H1 (cell line): Measurements from ENCODE around the gene FDXACB1. TPM values are rescaled to one million over a fixed set of nuclear protein-coding genes. Genes with fewer than 3 reads are reported as not detected.

Source experiments
- CTCF ChIA-PET: fragments of 300-600 bp; sonication (Branson Sonifier 250); formaldehyde crosslinking; loops from one replicate; lab custom pipeline; 2021; ENCODE audit not compliant: partially characterized antibody; lab: Charles Lee
- POLR2A ChIA-PET: fragments of 300-600 bp; sonication (Branson Sonifier 250); formaldehyde crosslinking; loops from one replicate; lab custom pipeline; 2021; ENCODE audit warnings: inconsistent platforms; ENCODE audit not compliant: partially characterized antibody; lab: Charles Lee
- DNase-seq, 2 experiments: peaks; one replicate each; pipeline versions ENCODE4 v3.0.0 to v3.0.0-alpha.2; 2010 to 2022; ENCODE audit warnings: low spot score in 2 of 2, low read depth in 1 of 2, mixed read lengths in 1 of 2
- FAIRE-seq: peaks from 2 replicates; lab custom pipeline; 2011; peaks lifted over from hg19 to GRCh38; lab: Jason Lieb, UNC
- H2AFZ ChIP-seq: 2 replicates; pipeline ENCODE4 v1.8.1; 2012; ENCODE audit warnings: low read length, inconsistent platforms
- H2AK5ac ChIP-seq: 2 replicates; pipeline ENCODE4 v1.6.1; 2013; ENCODE audit warnings: low read depth, low read length
- H2BK120ac ChIP-seq: replicated peaks from 2 replicates; pipeline ENCODE3; 2013; ENCODE audit warnings: low read depth, low read length, inconsistent platforms
- H2BK12ac ChIP-seq: 2 replicates; pipeline ENCODE4 v1.6.1; 2013; ENCODE audit warnings: low read depth, low read length
- H2BK15ac ChIP-seq: 2 replicates; pipeline ENCODE4 v1.6.1; 2013; ENCODE audit warnings: low read length
- H2BK20ac ChIP-seq: 2 replicates; pipeline ENCODE4 v1.6.1; 2013; ENCODE audit warnings: low read length
- H2BK5ac ChIP-seq: 2 replicates; pipeline ENCODE4 v1.6.1; 2013; ENCODE audit warnings: low read depth, low read length
- H3K14ac ChIP-seq: 2 replicates; pipeline ENCODE4 v1.6.1; 2013; ENCODE audit warnings: inconsistent platforms; ENCODE audit not compliant: insufficient read length
- H3K18ac ChIP-seq: 2 replicates; pipeline ENCODE4 v1.6.1; 2013; ENCODE audit warnings: low read length; ENCODE audit errors: extremely low read depth
- H3K23ac ChIP-seq: 2 replicates; pipeline ENCODE4 v1.6.1; 2013; ENCODE audit warnings: inconsistent platforms; ENCODE audit not compliant: insufficient read length
- H3K23me2 ChIP-seq: 2 replicates; pipeline ENCODE4 v1.6.1; 2013; ENCODE audit warnings: low read depth, low read length
- H3K27ac ChIP-seq: 2 replicates; pipeline ENCODE4 v1.6.1; 2011; ENCODE audit warnings: low read depth, low read length, inconsistent platforms
- H3K27me3 ChIP-seq, 4 experiments: replicated peaks in 1 of 4; 1 replicate in 1 of 4; 2 replicates in 3 of 4; pipeline versions ENCODE4 v1.6.1 to v1.8.1; 2011 to 2013; ENCODE audit warnings: low read length in 3 of 4, mild to moderate bottlenecking in 3 of 4, inconsistent platforms in 2 of 4, mixed read lengths in 2 of 4, moderate library complexity in 1 of 4; ENCODE audit not compliant: control insufficient read depth in 3 of 4, insufficient read depth in 3 of 4; ENCODE audit errors: extremely low read depth in 1 of 4
- H3K36me3 ChIP-seq, 4 experiments: 2 replicates each; pipeline versions ENCODE4 v1.6.1 to v1.8.1; 2011 to 2013; ENCODE audit warnings: mild to moderate bottlenecking in 4 of 4, low read length in 3 of 4, moderate library complexity in 2 of 4, control low read depth in 1 of 4, inconsistent platforms in 1 of 4; ENCODE audit not compliant: insufficient read depth in 4 of 4, control insufficient read depth in 2 of 4
- H3K4ac ChIP-seq: replicated peaks from 2 replicates; pipeline ENCODE3; 2013; ENCODE audit warnings: low read length, low read depth, mixed read lengths, inconsistent platforms; ENCODE audit not compliant: insufficient read length
- H3K4me1 ChIP-seq, 4 experiments: replicated peaks in 1 of 4; 1 replicate in 1 of 4; 2 replicates in 3 of 4; pipeline versions ENCODE4 v1.6.1 to v1.8.1; 2011 to 2013; ENCODE audit warnings: low read length in 3 of 4, inconsistent platforms in 2 of 4, mixed read lengths in 1 of 4; ENCODE audit not compliant: insufficient read depth in 4 of 4, control insufficient read depth in 3 of 4
- H3K4me2 ChIP-seq, 2 experiments: 2 replicates each; pipeline versions ENCODE4 v1.6.1 to v1.8.1; 2011 to 2013; ENCODE audit warnings: low read depth in 2 of 2, low read length in 2 of 2, control low read depth in 1 of 2, inconsistent platforms in 1 of 2, mild to moderate bottlenecking in 1 of 2; ENCODE audit not compliant: insufficient read depth in 1 of 2
- H3K4me3 ChIP-seq, 4 experiments: fragments of 200-600, 300-600 bp in 1 of 4; sonication (generic), shearing (Covaris generic), sonication (Bioruptor Twin) in 1 of 4; 2 replicates each; pipeline versions ENCODE4 v1.5.1 to v1.8.1; 2011 to 2016; ENCODE audit warnings: low read length in 4 of 4, low read depth in 3 of 4, control low read depth in 2 of 4, inconsistent platforms in 2 of 4, mild to moderate bottlenecking in 2 of 4, mixed read lengths in 1 of 4, moderate library complexity in 1 of 4; ENCODE audit not compliant: insufficient read depth in 2 of 4; ENCODE audit errors: extremely low read depth in 1 of 4
- H3K56ac ChIP-seq: replicated peaks from 2 replicates; pipeline ENCODE3; 2013; ENCODE audit warnings: low read depth, mild to moderate bottlenecking, mixed read lengths, low read length, inconsistent platforms; ENCODE audit not compliant: insufficient read length
- H3K79me1 ChIP-seq: 2 replicates; pipeline ENCODE4 v1.6.1; 2013; ENCODE audit warnings: low read depth, low read length, control low read depth
- H3K79me2 ChIP-seq, 2 experiments: 2 replicates each; pipeline versions ENCODE4 v1.6.1 to v1.8.1; 2012 to 2013; ENCODE audit warnings: low read length in 2 of 2, mild to moderate bottlenecking in 2 of 2, inconsistent platforms in 1 of 2; ENCODE audit not compliant: insufficient read depth in 2 of 2, control insufficient read depth in 1 of 2
- H3K9ac ChIP-seq, 4 experiments: replicated peaks in 1 of 4; 1 replicate in 1 of 4; 2 replicates in 3 of 4; pipeline versions ENCODE4 v1.6.1 to v1.8.1; 2011 to 2013; ENCODE audit warnings: low read depth in 3 of 4, low read length in 3 of 4, control low read depth in 2 of 4, mild to moderate bottlenecking in 2 of 4, moderate library complexity in 2 of 4, inconsistent platforms in 1 of 4; ENCODE audit errors: extremely low read depth in 1 of 4
- H3K9me3 ChIP-seq, 2 experiments: 2 replicates each; pipeline versions ENCODE4 v1.6.1 to v1.8.1; 2012 to 2013; ENCODE audit warnings: mild to moderate bottlenecking in 2 of 2, moderate library complexity in 2 of 2, control low read depth in 1 of 2, inconsistent platforms in 1 of 2, low read depth in 1 of 2, low read length in 1 of 2, mixed read lengths in 1 of 2; ENCODE audit not compliant: insufficient read depth in 2 of 2
- H4K20me1 ChIP-seq, 2 experiments: replicated peaks in 1 of 2; 2 replicates each; pipeline versions ENCODE3 to v1.8.1; 2011 to 2013; ENCODE audit warnings: inconsistent platforms in 2 of 2, low read length in 2 of 2, mild to moderate bottlenecking in 1 of 2; ENCODE audit not compliant: insufficient read depth in 2 of 2, control insufficient read depth in 1 of 2
- H4K5ac ChIP-seq: 2 replicates; pipeline ENCODE4 v1.6.1; 2013; ENCODE audit warnings: low read length, low read depth, mixed read lengths, inconsistent platforms; ENCODE audit not compliant: insufficient read length
- H4K8ac ChIP-seq: 2 replicates; pipeline ENCODE4 v1.8.0; 2013; ENCODE audit warnings: mild to moderate bottlenecking, moderate library complexity, low read length, inconsistent platforms; ENCODE audit not compliant: insufficient read depth; ENCODE audit errors: extremely low read depth
- H4K91ac ChIP-seq: replicated peaks from 2 replicates; pipeline ENCODE3; 2013; ENCODE audit warnings: low read length, mixed read lengths, inconsistent platforms; ENCODE audit not compliant: insufficient read length
- BRCA1 ChIP-seq: IDR thresholded peaks from 2 replicates; pipeline ENCODE4 v1.6.1; 2012; ENCODE audit warnings: low read depth, low read length, improper control_type of control experiment
- CHD2 ChIP-seq: IDR thresholded peaks from 2 replicates; pipeline ENCODE4 v1.6.1; 2012; ENCODE audit warnings: low read length, improper control_type of control experiment
- JUND ChIP-seq: IDR thresholded peaks from 2 replicates; pipeline ENCODE4 v1.6.1; 2011; ENCODE audit warnings: mild to moderate bottlenecking, improper control_type of control experiment, low read length
- KDM5A ChIP-seq: fragments of 200-600 bp; IDR thresholded peaks from 2 replicates; pipeline ENCODE4 v1.7.1; 2012; ENCODE audit warnings: mild to moderate bottlenecking, low read length, inconsistent platforms, mixed read lengths
- PHF8 ChIP-seq: fragments of 200-600 bp; sonication (generic); conservative IDR thresholded peaks from 2 replicates; pipeline ENCODE4 v1.7.1; 2012; ENCODE audit warnings: low read depth, mild to moderate bottlenecking, inconsistent platforms, low read length, moderate library complexity
- TCF12 ChIP-seq: IDR thresholded peaks from 2 replicates; pipeline ENCODE4 v1.6.1; 2011; ENCODE audit warnings: low read depth, mild to moderate bottlenecking, low read length
- YY1 ChIP-seq: IDR thresholded peaks from 2 replicates; pipeline ENCODE4 v1.6.1; 2011; ENCODE audit warnings: low read depth, mild to moderate bottlenecking, low read length
- WGBS, 2 experiments: shearing (Covaris generic) in 1 of 2; methylation state at CpG; one replicate each; pipeline versions ENCODE4 v1.1.6 to v1.1.7; 2013 to 2015; ENCODE audit warnings: low lambda C conversion rate in 2 of 2, mixed read lengths in 2 of 2, inconsistent platforms in 1 of 2, low coverage in 1 of 2, missing lambda C conversion rate in 1 of 2; ENCODE audit not compliant: insufficient replicate concordance in 2 of 2, insufficient coverage in 1 of 2, insufficient read length in 1 of 2; ENCODE audit errors: extremely low coverage in 1 of 2, missing lambda C conversion rate in 1 of 2; 5-methylcytosine and 5-hydroxymethylcytosine counted together
- polyA plus RNA-seq, 7 experiments: library from polyadenylated mRNA; depleted of rRNA in 3 of 7; stranded (reverse) in 5 of 7; unstranded in 2 of 7; fragments of >200 nt in 5 of 7; fragments of 200-250 nt in 2 of 7; gene quantifications; 1 replicate in 5 of 7; 2 replicates in 1 of 7; 4 replicates in 1 of 7; pipeline versions ENCODE4 v1.2.1 to v1.2.3, GENCODE V29; 2011 to 2013; ENCODE audit warnings: missing spikeins in 2 of 7, mixed read lengths in 2 of 7
- total RNA-seq: library from RNA; stranded (reverse); fragmentation: NEBNext Ultra II Directional; extraction: Animal tissue kit (Norgen Biotek cat#: 25700); gene quantifications from 2 replicates; pipeline ENCODE4 v1.2.1, GENCODE V29; 2021

FDXACB1 gene
- total and polyA plus RNA-seq, 2 of the 8 experiments (the other 6 are each of a cell fraction or from before 2014, with no cell fraction given), result 1.4 to 2.3 TPM

DNA sequence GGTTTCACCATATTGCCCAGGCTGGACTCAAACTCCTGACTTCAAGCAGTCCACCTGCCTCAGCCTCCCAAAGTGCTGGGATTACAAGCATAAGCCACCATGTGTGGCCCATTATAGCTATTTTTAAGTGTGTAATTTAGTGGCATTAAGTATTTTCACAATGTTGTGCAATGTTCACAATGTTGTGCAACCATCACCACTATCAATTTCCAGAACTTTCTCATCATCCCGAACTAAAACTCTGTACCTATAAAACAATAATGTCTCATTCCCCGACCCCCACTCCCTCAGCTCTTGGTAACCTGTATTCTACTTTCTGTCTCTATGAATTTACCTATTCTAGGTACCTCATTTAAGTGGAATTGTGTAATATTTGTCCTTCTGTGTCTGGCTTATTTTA, 7.9 kb upstream of the FDXACB1 start:
- Histone ChIP-seq H4K20me1 (no peaks in the 10 kb centered on the region), H3K18ac (no peak overlapping the region), H2BK120ac (no peak overlapping the region), H3K79me1 (no peaks in the 10 kb centered on the region), H3K23ac (no peak overlapping the region), H3K27ac (no peak overlapping the region), H2BK15ac (no peak overlapping the region), H2BK12ac (no peak overlapping the region), H3K23me2 (no peaks in the 10 kb centered on the region), H3K4me1 (no peaks in the 10 kb centered on the region), H3K79me2 (no peaks in the 10 kb centered on the region), H4K5ac (no peak overlapping the region), H4K91ac (no peak overlapping the region), H3K9me3 (no peaks in the 10 kb centered on the region), H3K36me3 (no peaks in the 10 kb centered on the region), H3K4me2 (no peak overlapping the region), H3K27me3 (no peaks in the 10 kb centered on the region), H3K14ac (no peak overlapping the region), H2AK5ac (no peak overlapping the region), H2AFZ (no peak overlapping the region), H3K56ac (no peak overlapping the region), H2BK5ac (no peak overlapping the region), H3K4me3 (no peak overlapping the region), H4K8ac (no peak overlapping the region), H2BK20ac (no peak overlapping the region), H3K9ac (no peak overlapping the region), H3K4ac (no peak overlapping the region)
- WGBS, 2 experiments, result 84% methylated on average over 2 of the region's 2 CpGs; no CpG with 5 or more reads in 1 of the 2 experiments
- CTCF ChIA-PET, result interaction anchor here (0.6 to 2.8 kb wide), 4 partner anchors 11 to 285 kb away, joined by 3 to 9 read pairs (median 5); partner anchors contain the start of gene SIK2
- TF ChIP-seq YY1 (no peak), KDM5A (no peak), PHF8 (no peak), CHD2 (no peak), BRCA1 (no peak), TCF12 (no peak), JUND (no peak)
- DNase-seq, result no peak
- POLR2A ChIA-PET, result no interaction called here
- FAIRE-seq, result no peak
